ENCODE data around the gene RNF144A. TPM values are rescaled to one million over a fixed set of nuclear protein-coding genes. Genes with fewer than 3 reads are reported as not detected.

The RNF144A gene
- total and polyA plus RNA-seq, 2 donors (not counting 1 experiment from before 2014, with no cell fraction given): 0.17 to 0.24 TPM

- Histone ChIP-seq H2AFZ (ENCODE audit: low read length) (no peak overlapping the region), H3K27me3 (ENCODE audit: control insufficient read depth, insufficient read depth, low read length) (no peaks in the 10 kb centered on the region), H4K20me1 (ENCODE audit: control insufficient read depth, extremely low read depth, insufficient read depth, low read length) (no peaks in the 10 kb centered on the region), H3K4me2 (ENCODE audit: extremely low read depth, insufficient read depth, low read length) (no peak overlapping the region), H3K4me1 (ENCODE audit: control insufficient read depth, extremely low read depth, insufficient read depth, low read length) (no peaks in the 10 kb centered on the region), H3K4me3 (replicated peaks in 1 of 4; ENCODE audit: control extremely low read depth in 1 of 4, insufficient read depth in 1 of 4, low read depth in 3 of 4, low read length in 4 of 4) (no peak overlapping the region), H3K79me2 (ENCODE audit: control insufficient read depth, insufficient read depth, low read length) (no peaks in the 10 kb centered on the region), H3K36me3 (ENCODE audit: control insufficient read depth, insufficient read depth, low read length) (no peaks in the 10 kb centered on the region), H3K27ac (ENCODE audit: insufficient read depth, low read length) (no peak overlapping the region), H3K9ac (ENCODE audit: insufficient read depth, low read length) (no peak overlapping the region), H3K9me3 (ENCODE audit: control insufficient read depth, insufficient read depth, low read depth, low read length) (no peaks in the 10 kb centered on the region)
- DNase-seq (ENCODE audit: low read depth in 2 of 2): no peak
- TF ChIP-seq CTCF (conservative IDR thresholded peaks at IDR 0.05 in 1 of 2, IDR thresholded peaks at IDR 0.05 in 1 of 2; ENCODE audit: low read depth in 1 of 2, low read length in 2 of 2): no peak
- TF ChIP-seq EZH2 (IDR thresholded peaks at IDR 0.05; ENCODE audit: low read length, missing control alignments): no peak
Measured at GRCh38 chr2:6885968-6886367, 31.2 kb upstream of the RNF144A start.

DNA sequence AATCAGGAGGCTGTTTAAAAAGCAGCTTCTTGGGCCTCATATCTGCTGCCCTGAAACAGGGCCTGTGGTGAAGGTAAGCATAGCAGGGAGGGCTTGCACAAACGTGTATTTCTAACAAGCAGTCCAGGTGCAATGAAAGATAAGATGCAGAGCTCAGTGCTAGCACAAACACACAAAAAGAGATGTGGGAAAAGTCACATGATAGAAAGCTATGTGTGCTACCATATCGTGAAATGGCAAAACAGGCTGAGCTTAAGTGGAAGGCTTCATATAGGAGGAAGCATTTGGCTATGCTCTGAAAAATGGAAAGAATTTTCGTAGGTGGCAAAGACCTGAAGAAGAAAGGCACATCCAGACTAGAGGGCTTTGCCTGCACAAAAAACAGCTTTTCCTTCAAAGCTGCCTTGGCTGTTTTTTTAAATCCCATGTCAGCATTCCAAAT lies 29.4 kb upstream of the RNF144A start:
- DNase-seq (ENCODE audit: low read depth in 2 of 2): no peak
- no peaks in the 10 kb centered on the region for H3K9me3 ChIP-seq (ENCODE audit: control insufficient read depth, insufficient read depth, low read depth, low read length)
- H3K27ac ChIP-seq (ENCODE audit: insufficient read depth, low read length): no peak overlapping the region
- no peak overlapping the region for H3K4me3 ChIP-seq (replicated peaks in 1 of 4; ENCODE audit: control extremely low read depth in 1 of 4, insufficient read depth in 1 of 4, low read depth in 3 of 4, low read length in 4 of 4)
- H3K79me2 ChIP-seq (ENCODE audit: control insufficient read depth, insufficient read depth, low read length): no peaks in the 10 kb centered on the region
- H3K4me1 ChIP-seq (ENCODE audit: control insufficient read depth, extremely low read depth, insufficient read depth, low read length): no peaks in the 10 kb centered on the region
- no peak overlapping the region for H2AFZ ChIP-seq (ENCODE audit: low read length)
- no peaks in the 10 kb centered on the region for H4K20me1 ChIP-seq (ENCODE audit: control insufficient read depth, extremely low read depth, insufficient read depth, low read length)
- no peak overlapping the region for H3K4me2 ChIP-seq (ENCODE audit: extremely low read depth, insufficient read depth, low read length)
- TF ChIP-seq EZH2 (IDR thresholded peaks at IDR 0.05; ENCODE audit: low read length, missing control alignments): no peak
- no peak for TF ChIP-seq CTCF (conservative IDR thresholded peaks at IDR 0.05 in 1 of 2, IDR thresholded peaks at IDR 0.05 in 1 of 2; ENCODE audit: low read depth in 1 of 2, low read length in 2 of 2)
- no peaks in the 10 kb centered on the region for H3K36me3 ChIP-seq (ENCODE audit: control insufficient read depth, insufficient read depth, low read length)
- H3K27me3 ChIP-seq (ENCODE audit: control insufficient read depth, insufficient read depth, low read length): no peaks in the 10 kb centered on the region
- H3K9ac ChIP-seq (ENCODE audit: insufficient read depth, low read length): no peak overlapping the region

GRCh38 chr2:6888724-6889123 lies 28.5 kb upstream of the RNF144A start:
- H3K9me3 ChIP-seq (ENCODE audit: control insufficient read depth, insufficient read depth, low read depth, low read length): no peaks in the 10 kb centered on the region
- no peak overlapping the region for H3K27ac ChIP-seq (ENCODE audit: insufficient read depth, low read length)
- TF ChIP-seq EZH2 (IDR thresholded peaks at IDR 0.05; ENCODE audit: low read length, missing control alignments): no peak
- TF ChIP-seq CTCF (conservative IDR thresholded peaks at IDR 0.05 in 1 of 2, IDR thresholded peaks at IDR 0.05 in 1 of 2; ENCODE audit: low read depth in 1 of 2, low read length in 2 of 2): no peak
- no peaks in the 10 kb centered on the region for H3K27me3 ChIP-seq (ENCODE audit: control insufficient read depth, insufficient read depth, low read length)
- DNase-seq (ENCODE audit: low read depth in 2 of 2): no peak
- H3K9ac ChIP-seq (ENCODE audit: insufficient read depth, low read length): no peak overlapping the region
- no peaks in the 10 kb centered on the region for H4K20me1 ChIP-seq (ENCODE audit: control insufficient read depth, extremely low read depth, insufficient read depth, low read length)
- no peak overlapping the region for H2AFZ ChIP-seq (ENCODE audit: low read length)
- no peaks in the 10 kb centered on the region for H3K36me3 ChIP-seq (ENCODE audit: control insufficient read depth, insufficient read depth, low read length)
- H3K4me1 ChIP-seq (ENCODE audit: control insufficient read depth, extremely low read depth, insufficient read depth, low read length): no peaks in the 10 kb centered on the region
- no peak overlapping the region for H3K4me3 ChIP-seq (replicated peaks in 1 of 4; ENCODE audit: control extremely low read depth in 1 of 4, insufficient read depth in 1 of 4, low read depth in 3 of 4, low read length in 4 of 4)
- no peak overlapping the region for H3K4me2 ChIP-seq (ENCODE audit: extremely low read depth, insufficient read depth, low read length)
- no peaks in the 10 kb centered on the region for H3K79me2 ChIP-seq (ENCODE audit: control insufficient read depth, insufficient read depth, low read length)
